Activated naive CD4-positive, alpha-beta T cell treated with anti-CD3 and anti-CD28 coated beads, Interleukin-2, amount 50 U/mL, for 24 hours (primary cell): ENCODE results near the gene SLC13A3.
A peak's percentile ranks its signal among the peaks of the same experiment; 100 is the strongest.

Experiments used
- H3K27ac Mint-ChIP-seq: one replicate; pipeline ENCODE4 v1.8.0; 2021; ENCODE audit warnings: mild to moderate bottlenecking, mixed read lengths
- H3K27me3 Mint-ChIP-seq: one replicate; pipeline ENCODE4 v1.8.0; 2021; ENCODE audit warnings: mixed read lengths
- H3K36me3 Mint-ChIP-seq: one replicate; pipeline ENCODE4 v1.8.0; 2021; ENCODE audit warnings: mixed read lengths
- H3K4me1 Mint-ChIP-seq: one replicate; pipeline ENCODE4 v1.8.0; 2021; ENCODE audit warnings: mixed read lengths
- H3K4me3 Mint-ChIP-seq: one replicate; pipeline ENCODE4 v1.8.0; 2021; ENCODE audit warnings: mild to moderate bottlenecking, mixed read lengths
- H3K9me3 Mint-ChIP-seq: one replicate; pipeline ENCODE4 v1.8.0; 2021; ENCODE audit warnings: mixed read lengths

Gene SLC13A3

GRCh38 chr20:46651091-46651962 is at the start of gene SLC13A3:
TSS of gene SLC13A3 (minus strand) at chr20:46651459. CDS start at chr20:46651421, 38 bp downstream.
- Mint-ChIP-seq H3K4me1 (no peaks in the 10 kb centered on the region), H3K4me3 (no peak within 1 kb of the TSS), H3K27ac (no peak within 1 kb of the TSS), H3K36me3 (no peaks in the 10 kb centered on the region), H3K27me3 (peaks cover 34% of the 10 kb centered on the region), H3K9me3 (no peaks in the 10 kb centered on the region)

GRCh38 chr20:46701057-46701456 is 49.8 kb upstream of the SLC13A3 start:
- H3K4me1 Mint-ChIP-seq, result no peaks in the 10 kb centered on the region
- H3K36me3 Mint-ChIP-seq, result no peaks in the 10 kb centered on the region
- no peak overlapping the region for H3K4me3 Mint-ChIP-seq
- no peak overlapping the region for H3K27ac Mint-ChIP-seq
- H3K27me3 Mint-ChIP-seq, result peaks cover 23% of the 10 kb centered on the region
- no peaks in the 10 kb centered on the region for H3K9me3 Mint-ChIP-seq

- H3K4me1 Mint-ChIP-seq, result no peaks in the 10 kb centered on the region
- H3K27me3 Mint-ChIP-seq, result peaks cover 22% of the 10 kb centered on the region
- no peak overlapping the region for H3K4me3 Mint-ChIP-seq
- H3K27ac Mint-ChIP-seq, result no peak overlapping the region
- no peaks in the 10 kb centered on the region for H3K9me3 Mint-ChIP-seq
- no peaks in the 10 kb centered on the region for H3K36me3 Mint-ChIP-seq
Observed at GRCh38 chr20:46700481-46700880, 49.2 kb upstream of the SLC13A3 start.

GRCh38 chr20:46699651-46700359 is 48.5 kb upstream of the SLC13A3 start:
- Mint-ChIP-seq H3K4me1 (peaks cover under 1% of the 10 kb centered on the region), H3K27me3 (peaks cover 21% of the 10 kb centered on the region), H3K4me3 (no peak overlapping the region), H3K36me3 (no peaks in the 10 kb centered on the region), H3K27ac (no peak overlapping the region), H3K9me3 (no peaks in the 10 kb centered on the region)

- Mint-ChIP-seq H3K4me1 (peaks cover 6% of the 10 kb centered on the region), H3K9me3 (no peaks in the 10 kb centered on the region), H3K27ac (no peak overlapping the region), H3K4me3 (no peak overlapping the region), H3K36me3 (no peaks in the 10 kb centered on the region), H3K27me3 (peaks cover 16% of the 10 kb centered on the region)
Observed at GRCh38 chr20:46698788-46699187, 47.5 kb upstream of the SLC13A3 start.

- H3K27ac Mint-ChIP-seq, result no peak overlapping the region
- H3K4me3 Mint-ChIP-seq, result no peak overlapping the region
- peaks cover 6% of the 10 kb centered on the region for H3K4me1 Mint-ChIP-seq
- peaks cover 14% of the 10 kb centered on the region for H3K27me3 Mint-ChIP-seq
- H3K9me3 Mint-ChIP-seq, result no peaks in the 10 kb centered on the region
- no peaks in the 10 kb centered on the region for H3K36me3 Mint-ChIP-seq
Observed at GRCh38 chr20:46696791-46697279, 45.6 kb upstream of the SLC13A3 start.

GRCh38 chr20:46695892-46696291 is 44.6 kb upstream of the SLC13A3 start:
- Mint-ChIP-seq H3K27me3 (peaks cover 13% of the 10 kb centered on the region), H3K9me3 (no peaks in the 10 kb centered on the region), H3K27ac (no peak overlapping the region), H3K4me3 (no peak overlapping the region), H3K4me1 (peaks cover 6% of the 10 kb centered on the region), H3K36me3 (no peaks in the 10 kb centered on the region)

- peaks cover 13% of the 10 kb centered on the region for H3K4me1 Mint-ChIP-seq
- H3K27me3 Mint-ChIP-seq, result peaks cover 6% of the 10 kb centered on the region
- no peaks in the 10 kb centered on the region for H3K36me3 Mint-ChIP-seq
- H3K27ac Mint-ChIP-seq, result no peak overlapping the region
- no peak overlapping the region for H3K4me3 Mint-ChIP-seq
- H3K9me3 Mint-ChIP-seq, result no peaks in the 10 kb centered on the region
Observed at GRCh38 chr20:46694484-46694883, 43.2 kb upstream of the SLC13A3 start.

GRCh38 chr20:46691196-46691595 is 39.9 kb upstream of the SLC13A3 start:
- H3K27ac Mint-ChIP-seq, result no peak overlapping the region
- peaks cover 2% of the 10 kb centered on the region for H3K36me3 Mint-ChIP-seq
- H3K9me3 Mint-ChIP-seq, result no peaks in the 10 kb centered on the region
- H3K4me1 Mint-ChIP-seq, result peaks cover 34% of the 10 kb centered on the region
- no peak overlapping the region for H3K4me3 Mint-ChIP-seq
- no peaks in the 10 kb centered on the region for H3K27me3 Mint-ChIP-seq

- H3K4me1 Mint-ChIP-seq, result peaks cover 40% of the 10 kb centered on the region
- H3K4me3 Mint-ChIP-seq, result peak overlapping the region; percentile 90
- H3K9me3 Mint-ChIP-seq, result no peaks in the 10 kb centered on the region
- H3K27me3 Mint-ChIP-seq, result no peaks in the 10 kb centered on the region
- peak overlapping the region; percentile 56 for H3K27ac Mint-ChIP-seq
- peaks cover 6% of the 10 kb centered on the region for H3K36me3 Mint-ChIP-seq
Observed at GRCh38 chr20:46690219-46691106, 39.2 kb upstream of the SLC13A3 start.

- no peaks in the 10 kb centered on the region for H3K9me3 Mint-ChIP-seq
- H3K4me1 Mint-ChIP-seq, result peaks cover 45% of the 10 kb centered on the region
- H3K27me3 Mint-ChIP-seq, result no peaks in the 10 kb centered on the region
- H3K36me3 Mint-ChIP-seq, result peaks cover 9% of the 10 kb centered on the region
- peak overlapping the region; percentile 89 for H3K27ac Mint-ChIP-seq
- H3K4me3 Mint-ChIP-seq, result peak overlapping the region; percentile 90
Observed at GRCh38 chr20:46689754-46690085, 38.5 kb upstream of the SLC13A3 start.

- H3K9me3 Mint-ChIP-seq, result no peaks in the 10 kb centered on the region
- peaks cover 44% of the 10 kb centered on the region for H3K4me1 Mint-ChIP-seq
- H3K27me3 Mint-ChIP-seq, result no peaks in the 10 kb centered on the region
- peaks cover 9% of the 10 kb centered on the region for H3K36me3 Mint-ChIP-seq
- peak within 1 kb of the TSS; percentile 92 for H3K27ac Mint-ChIP-seq
- H3K4me3 Mint-ChIP-seq, result peak within 1 kb of the TSS; percentile 90
Observed at GRCh38 chr20:46689082-46689753, 38.0 kb upstream of the SLC13A3 start, which contains the start of gene TP53RK. TSS of gene TP53RK (minus strand) at chr20:46689444. CDS start at chr20:46689414, 30 bp downstream.

GRCh38 chr20:46688151-46689081 is 37.2 kb upstream of the SLC13A3 start:
- peaks cover 52% of the 10 kb centered on the region for H3K4me1 Mint-ChIP-seq
- H3K4me3 Mint-ChIP-seq, result peak overlapping the region; percentile 90
- no peaks in the 10 kb centered on the region for H3K27me3 Mint-ChIP-seq
- peak overlapping the region; percentile 92 for H3K27ac Mint-ChIP-seq
- peaks cover 12% of the 10 kb centered on the region for H3K36me3 Mint-ChIP-seq
- H3K9me3 Mint-ChIP-seq, result no peaks in the 10 kb centered on the region
